ENCODE results near the gene TMEM127. TPM values are rescaled to one million over a fixed set of nuclear protein-coding genes. Genes with fewer than 3 reads are reported as not detected.

The TMEM127 gene
- total and polyA plus RNA-seq, 2 donors from 2014 or later, result 37.4 to 72.3 TPM

GRCh38 chr2:96250188-96250587, 15.6 kb downstream of the TMEM127 start:
- Histone ChIP-seq H3K27me3 (ENCODE audit: control insufficient read depth, insufficient read depth, low read length) (no peaks in the 10 kb centered on the region), H3K4me3 (ENCODE audit: low read length in 3 of 3) (no peak overlapping the region), H3K4me1 (ENCODE audit: control insufficient read depth in 2 of 3, insufficient read depth in 2 of 3, low read depth in 1 of 3, low read length in 3 of 3) (peaks cover 3 to 34% (median 15%) of the 10 kb centered on the region in 3 donors), H3K9me3 (ENCODE audit: control insufficient read depth in 2 of 3, insufficient read depth in 1 of 3, low read length in 3 of 3) (no peaks in the 10 kb centered on the region), H3K27ac (ENCODE audit: low read depth in 2 of 2, low read length in 2 of 2) (peak overlapping the region in 1 of 2 donors; percentile 66), H3K36me3 (ENCODE audit: control insufficient read depth in 2 of 3, insufficient read depth in 3 of 3, low read length in 3 of 3) (peaks cover 2 to 27% (median 22%) of the 10 kb centered on the region in 3 donors), H3K9ac (ENCODE audit: low read length in 3 of 3) (no peak overlapping the region)
- DNase-seq, result peak in 1 of 5 donors; percentile 43
- no peak for FAIRE-seq
- TF ChIP-seq CTCF (IDR thresholded peaks at IDR 0.05; ENCODE audit: borderline replicate concordance, extremely low read depth, insufficient read depth), result no peak
- intact Hi-C loops (cut with DNase I), result no loop called here

- Histone ChIP-seq H3K9ac (ENCODE audit: low read length in 3 of 3) (no peak overlapping the region), H3K4me1 (ENCODE audit: control insufficient read depth in 2 of 3, insufficient read depth in 2 of 3, low read depth in 1 of 3, low read length in 3 of 3) (peaks cover 3 to 30% (median 15%) of the 10 kb centered on the region in 3 donors), H3K4me3 (ENCODE audit: low read length in 3 of 3) (no peak overlapping the region), H3K9me3 (ENCODE audit: control insufficient read depth in 2 of 3, insufficient read depth in 1 of 3, low read length in 3 of 3) (no peaks in the 10 kb centered on the region), H3K36me3 (ENCODE audit: control insufficient read depth in 2 of 3, insufficient read depth in 3 of 3, low read length in 3 of 3) (peaks cover 0 to 23% (median 16%) of the 10 kb centered on the region in 3 donors), H3K27ac (ENCODE audit: low read depth in 2 of 2, low read length in 2 of 2) (peak overlapping the region in 1 of 2 donors; percentile 18), H3K27me3 (ENCODE audit: control insufficient read depth, insufficient read depth, low read length) (no peaks in the 10 kb centered on the region)
- no peak for TF ChIP-seq CTCF (IDR thresholded peaks at IDR 0.05; ENCODE audit: borderline replicate concordance, extremely low read depth, insufficient read depth)
- intact Hi-C loops (cut with DNase I), result no loop called here
- no peak for FAIRE-seq
- peak in 1 of 5 donors; percentile 60 for DNase-seq
Measured at GRCh38 chr2:96249654-96250053, 16.1 kb downstream of the TMEM127 start.

GRCh38 chr2:96248624-96249023, 17.2 kb downstream of the TMEM127 start:
- no peak overlapping the region for H3K27ac ChIP-seq (ENCODE audit: low read depth in 2 of 2, low read length in 2 of 2)

More at GRCh38 chr2:96248624-96249023, 17.2 kb downstream of the TMEM127 start:
- intact Hi-C loops (cut with DNase I), result no loop called here
- no peaks in the 10 kb centered on the region for H3K9me3 ChIP-seq (ENCODE audit: control insufficient read depth in 2 of 3, insufficient read depth in 1 of 3, low read length in 3 of 3)
- FAIRE-seq, result no peak
- no peaks in the 10 kb centered on the region for H3K27me3 ChIP-seq (ENCODE audit: control insufficient read depth, insufficient read depth, low read length)
- H3K9ac ChIP-seq (ENCODE audit: low read length in 3 of 3), result no peak overlapping the region
- H3K4me3 ChIP-seq (ENCODE audit: low read length in 3 of 3), result no peak overlapping the region
- H3K4me1 ChIP-seq (ENCODE audit: control insufficient read depth in 2 of 3, insufficient read depth in 2 of 3, low read depth in 1 of 3, low read length in 3 of 3), result peaks cover 3 to 23% (median 15%) of the 10 kb centered on the region in 3 donors
- peaks cover 0 to 14% (median 6%) of the 10 kb centered on the region in 3 donors for H3K36me3 ChIP-seq (ENCODE audit: control insufficient read depth in 2 of 3, insufficient read depth in 3 of 3, low read length in 3 of 3)
- TF ChIP-seq CTCF (IDR thresholded peaks at IDR 0.05; ENCODE audit: borderline replicate concordance, extremely low read depth, insufficient read depth), result no peak
- DNase-seq, result no peak
